ENCODE results near the gene ANOS1. TPM values are rescaled to one million over a fixed set of nuclear protein-coding genes. Genes with fewer than 3 reads are reported as not detected.

Gene ANOS1
- total and polyA plus RNA-seq, 2 of the 8 experiments (the other 6 are each of a cell fraction or from before 2014, with no cell fraction given) = 34.4 to 59.0 TPM

- no peak for TF ChIP-seq CTBP2 (IDR thresholded peaks at IDR 0.05; ENCODE audit: borderline replicate concordance, insufficient read depth, insufficient read length, low read length)
These were observed 10.0 kb upstream of the ANOS1 start (continued) for GRCh38 chrX:8741981-8742380.
